AG20443 (cell line): ENCODE measurements around the gene MS4A12.
"Not testable (repeated sequence)": the region's sequence is repeated elsewhere in the genome, so short reads cannot be mapped to it uniquely, and the experiment has no call there.

Experiments
- DNase-seq: peaks from one replicate; pipeline ENCODE4 v3.0.0; 2012; ENCODE audit warnings: low spot score, mixed read lengths

Gene MS4A12, protein sequence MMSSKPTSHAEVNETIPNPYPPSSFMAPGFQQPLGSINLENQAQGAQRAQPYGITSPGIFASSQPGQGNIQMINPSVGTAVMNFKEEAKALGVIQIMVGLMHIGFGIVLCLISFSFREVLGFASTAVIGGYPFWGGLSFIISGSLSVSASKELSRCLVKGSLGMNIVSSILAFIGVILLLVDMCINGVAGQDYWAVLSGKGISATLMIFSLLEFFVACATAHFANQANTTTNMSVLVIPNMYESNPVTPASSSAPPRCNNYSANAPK

DNA sequence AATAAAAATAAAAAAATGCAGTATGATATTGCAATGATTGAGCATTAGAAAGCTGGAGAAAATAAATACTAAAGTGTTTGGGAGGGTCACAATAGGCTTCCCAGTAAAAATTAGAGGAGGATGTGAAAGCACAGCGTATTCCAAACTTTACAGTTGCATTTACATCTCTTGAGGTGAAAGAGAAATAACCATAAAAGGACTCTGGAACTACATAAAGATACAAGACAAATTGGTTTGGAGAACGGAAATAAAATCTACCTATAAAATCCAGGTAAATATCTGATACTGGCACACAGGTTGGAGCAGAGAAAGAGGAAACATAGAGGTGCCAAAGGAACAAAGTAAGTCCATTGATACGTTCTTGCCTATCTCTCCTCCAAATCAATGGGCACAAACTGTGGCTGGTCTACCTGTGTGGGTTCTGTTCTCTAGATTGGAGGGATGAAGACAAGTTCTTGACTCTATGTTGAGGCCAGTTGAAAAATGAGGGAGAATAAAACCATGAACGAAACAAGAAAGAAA is at the start of gene MS4A12:
Gene MS4A12, plus strand, starts transcription at position 291 of the 522 bp plus-strand sequence. CDS start 4,541 bp downstream, outside the sequence.
- DNase-seq = no peak

DNA sequence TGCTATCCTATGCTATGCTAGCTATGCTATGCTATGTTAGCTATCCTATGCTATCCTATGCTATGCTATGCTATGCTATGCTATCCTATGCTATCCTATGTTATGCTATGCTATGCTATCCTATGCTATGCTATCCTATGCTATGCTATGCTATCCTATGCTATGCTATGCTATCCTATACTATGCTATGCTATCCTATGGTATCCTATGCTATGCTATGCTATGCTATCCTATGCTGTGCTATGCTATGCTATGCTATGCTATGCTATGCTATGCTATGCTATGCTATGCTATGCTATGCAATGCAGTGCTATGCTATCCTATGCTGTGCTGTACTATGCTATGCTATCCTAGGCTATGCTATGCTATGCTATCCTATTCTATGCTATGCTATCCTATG is 45.5 kb upstream of the MS4A12 start:
- DNase-seq = no peak

DNA sequence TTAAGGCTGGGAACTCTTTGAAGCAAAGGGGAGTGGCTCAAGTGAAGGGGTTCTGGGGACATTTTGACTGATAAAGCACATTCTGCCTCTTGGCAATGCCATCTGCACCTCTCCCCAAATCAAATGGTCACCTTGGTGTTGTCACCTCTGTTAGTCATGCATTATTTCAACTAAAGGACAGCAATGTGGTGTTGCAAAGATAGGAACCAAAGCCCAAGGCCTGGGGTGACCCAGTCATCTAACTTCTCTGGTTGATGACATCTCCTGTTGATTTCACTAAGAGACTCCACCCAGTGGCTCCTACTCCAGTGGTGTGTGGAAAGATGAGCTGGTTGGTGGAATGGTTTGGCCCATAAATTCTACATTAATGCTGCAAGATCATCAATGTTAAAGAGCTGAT is 44.7 kb upstream of the MS4A12 start:
- DNase-seq = no peak

DNA sequence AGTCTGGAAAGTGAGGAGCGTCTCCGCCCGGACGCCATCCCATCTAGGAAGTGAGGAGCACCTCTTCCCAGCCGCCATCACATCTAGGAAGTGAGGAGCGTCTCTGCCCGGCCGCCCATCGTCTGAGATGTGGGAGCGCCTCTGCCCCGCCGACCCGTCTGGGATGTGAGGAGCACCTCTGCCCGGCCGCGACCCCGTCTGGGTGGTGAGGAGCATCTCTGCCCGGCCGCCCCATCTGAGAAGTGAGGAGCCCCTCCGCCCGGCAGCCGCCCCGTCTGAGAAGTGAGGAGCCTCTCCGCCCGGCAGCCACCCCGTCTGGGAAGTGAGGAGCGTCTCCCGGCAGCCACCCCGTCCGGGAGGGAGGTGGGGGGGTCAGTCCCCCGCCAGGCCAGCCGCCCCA is 41.4 kb upstream of the MS4A12 start:
- not testable (repeated sequence) for DNase-seq

DNA sequence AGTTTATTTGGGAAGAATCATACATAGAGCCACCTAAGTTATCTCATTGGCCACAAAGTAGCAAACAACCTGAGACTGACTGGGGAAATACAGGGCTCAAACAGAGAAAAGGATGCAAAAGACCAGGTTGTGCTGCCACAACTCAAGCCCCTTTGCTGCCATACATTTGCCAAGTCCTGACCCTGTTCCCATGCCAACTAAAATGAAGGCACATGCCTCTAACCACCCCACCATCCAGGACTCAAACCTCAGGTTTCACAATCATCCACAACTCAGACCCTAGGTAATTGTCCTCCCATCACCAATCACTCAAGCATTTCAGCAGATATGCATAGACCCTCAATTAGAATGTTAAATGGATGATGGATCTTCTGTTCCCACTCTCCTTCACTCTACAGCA is 38.4 kb upstream of the MS4A12 start:
- no peak for DNase-seq

DNA sequence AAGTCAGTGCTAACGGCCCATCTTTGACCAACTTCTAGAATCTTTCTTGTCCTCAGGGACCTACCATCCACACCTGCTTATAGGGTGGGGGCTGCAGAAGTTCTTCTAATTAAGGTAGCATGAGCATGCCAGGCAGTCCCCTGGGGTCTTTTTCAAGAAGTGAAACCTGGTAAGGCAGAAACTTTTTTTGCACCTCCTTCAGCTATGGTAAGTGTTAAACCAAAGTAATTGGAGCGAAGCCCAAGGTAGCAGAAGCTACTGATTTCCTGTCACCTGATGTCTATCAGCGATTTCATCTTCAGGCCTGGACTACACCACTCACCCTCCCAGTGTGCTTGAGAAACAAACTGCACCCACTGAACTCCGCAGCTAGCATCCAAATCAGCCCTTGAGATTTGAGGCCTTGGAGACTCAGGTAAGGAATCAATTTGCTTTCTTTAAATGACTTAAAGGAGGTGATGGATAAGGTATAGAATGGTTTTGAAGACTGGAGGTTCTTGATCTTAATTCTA is 37.0 kb upstream of the MS4A12 start, which contains the start of gene MS4A1:
Gene MS4A1, plus strand, starts transcription at position 317 of the 512 bp plus-strand sequence. CDS start 6,528 bp downstream, outside the sequence.
- DNase-seq = no peak

DNA sequence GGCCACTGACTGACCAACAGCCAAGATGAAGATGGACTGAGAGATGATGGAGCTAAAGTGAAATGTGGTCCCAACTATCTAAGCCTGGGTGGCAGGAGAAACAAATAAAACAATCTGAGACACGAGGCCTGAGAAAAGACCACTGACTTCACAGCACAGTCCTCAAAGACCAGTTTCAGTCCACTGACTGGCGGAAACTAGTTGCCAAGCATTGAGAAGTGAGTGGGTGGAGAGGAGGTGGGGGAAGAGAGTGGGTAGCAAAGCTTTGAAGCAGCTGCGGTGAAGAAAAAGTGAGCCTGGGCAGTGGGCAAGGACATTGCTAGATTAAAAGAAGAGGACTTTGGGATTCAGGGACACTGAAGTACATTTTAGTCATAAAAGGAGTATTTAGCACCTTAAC is 35.0 kb upstream of the MS4A12 start:
- DNase-seq = no peak

DNA sequence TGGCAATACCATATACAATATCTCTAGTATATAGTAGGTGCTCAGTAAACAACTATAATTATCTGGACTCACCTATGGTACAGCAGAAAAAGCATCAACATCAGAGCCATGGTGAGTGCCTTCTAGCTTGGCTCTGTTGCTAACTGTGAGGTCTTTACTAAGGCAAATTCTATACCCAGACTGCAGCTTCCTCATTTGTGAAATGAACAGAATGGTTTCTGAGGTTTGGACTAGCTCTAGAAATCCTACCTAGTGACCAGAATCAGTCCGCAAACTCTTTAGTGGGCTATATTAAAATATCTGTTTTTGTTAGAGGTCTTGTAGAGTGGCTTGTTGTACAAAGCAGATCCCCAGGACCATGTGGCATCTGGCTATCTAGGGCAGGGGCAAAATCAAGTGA is 33.2 kb upstream of the MS4A12 start:
- no peak for DNase-seq

DNA sequence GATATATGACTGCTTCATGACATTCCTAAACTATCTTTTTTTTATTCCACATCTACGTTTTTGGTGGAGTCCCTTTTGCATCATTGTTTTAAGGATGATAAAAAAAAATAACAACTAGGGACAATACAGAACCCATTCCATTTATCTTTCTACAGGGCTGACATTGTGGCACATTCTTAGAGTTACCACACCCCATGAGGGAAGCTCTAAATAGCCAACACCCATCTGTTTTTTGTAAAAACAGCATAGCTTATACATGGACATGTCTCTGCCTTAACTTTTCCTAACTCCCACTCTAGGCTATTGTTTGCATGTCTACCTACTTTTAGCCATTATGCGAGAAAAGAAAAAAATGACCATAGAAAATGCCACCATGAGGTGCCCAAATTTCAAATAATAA is 23.7 kb upstream of the MS4A12 start:
- DNase-seq = no peak

DNA sequence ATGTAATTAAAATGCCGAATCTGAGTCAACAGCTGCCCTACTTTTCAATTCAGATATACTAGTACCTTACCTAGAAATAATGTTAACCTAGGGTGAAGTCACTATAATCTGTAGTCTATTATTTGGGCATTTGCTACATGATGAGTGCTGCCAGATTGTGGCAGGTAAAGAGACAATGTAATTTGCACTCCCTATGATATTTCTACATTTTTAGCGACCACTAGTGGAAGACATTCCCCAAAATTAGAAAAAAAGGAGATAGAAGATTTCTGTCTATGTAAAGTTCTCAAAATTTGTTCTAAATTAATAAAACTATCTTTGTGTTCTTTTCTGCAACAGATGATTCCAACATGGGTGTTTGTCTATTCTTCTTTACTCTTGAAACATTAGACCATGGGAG is 22.9 kb upstream of the MS4A12 start:
- DNase-seq = no peak

DNA sequence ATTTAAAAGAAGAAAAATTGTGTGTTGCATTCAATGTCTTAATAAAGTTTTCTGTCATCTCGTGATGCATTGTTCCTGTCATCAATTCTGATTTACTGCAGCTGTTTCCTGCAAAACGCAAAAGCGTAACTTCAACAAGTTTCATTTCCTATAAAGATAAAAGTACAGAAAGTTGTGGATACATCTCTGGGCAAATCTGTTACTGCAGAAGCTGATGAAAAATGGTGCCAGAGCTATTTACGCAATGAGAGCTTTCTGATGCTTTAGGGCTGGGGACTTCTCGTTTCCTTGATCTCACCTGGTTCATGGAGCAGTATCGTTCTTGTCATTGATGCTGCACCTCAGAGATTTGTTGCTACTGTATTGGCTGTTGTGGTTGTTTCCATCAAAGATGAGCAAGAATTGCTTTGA is 15.5 kb upstream of the MS4A12 start:
- no peak for DNase-seq

DNA sequence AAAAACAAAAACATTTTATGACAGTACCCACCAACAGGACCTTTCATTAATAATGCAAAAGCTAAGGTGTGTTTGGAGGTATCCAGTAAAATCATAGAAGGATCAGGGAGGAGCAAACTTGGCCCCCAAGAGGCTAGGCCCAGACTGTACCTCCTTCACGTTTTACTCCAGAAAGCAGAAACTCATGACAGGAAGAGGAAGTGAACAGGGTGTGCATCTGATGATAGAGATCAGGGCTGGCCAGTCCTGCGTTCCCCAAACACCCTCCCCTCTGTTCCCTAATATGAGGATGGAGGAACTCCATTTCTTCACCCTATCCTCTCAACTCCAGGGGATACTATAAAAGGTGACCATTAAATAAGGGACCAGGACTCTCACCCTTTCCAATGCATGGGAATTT is 10.2 kb upstream of the MS4A12 start:
- no peak for DNase-seq

DNA sequence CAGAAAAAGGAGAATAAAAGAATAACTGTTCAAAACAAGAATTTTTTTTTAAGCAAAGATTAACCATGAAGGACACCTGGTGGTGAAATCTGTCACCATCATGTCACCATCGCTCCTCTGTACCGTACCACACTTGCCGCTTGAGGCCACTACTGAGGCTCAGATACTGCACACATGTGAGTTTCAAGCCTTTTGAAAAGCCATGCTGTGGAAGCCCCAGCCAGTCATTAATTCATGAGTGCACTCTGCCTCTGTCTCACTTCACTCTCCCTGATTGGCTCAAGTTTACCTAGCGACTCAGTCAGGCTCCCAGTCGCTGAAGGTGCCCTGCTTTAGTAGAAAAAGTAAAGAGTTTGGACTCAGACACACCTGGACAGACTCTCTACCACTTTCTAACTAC is 6.6 kb upstream of the MS4A12 start:
- DNase-seq = no peak

DNA sequence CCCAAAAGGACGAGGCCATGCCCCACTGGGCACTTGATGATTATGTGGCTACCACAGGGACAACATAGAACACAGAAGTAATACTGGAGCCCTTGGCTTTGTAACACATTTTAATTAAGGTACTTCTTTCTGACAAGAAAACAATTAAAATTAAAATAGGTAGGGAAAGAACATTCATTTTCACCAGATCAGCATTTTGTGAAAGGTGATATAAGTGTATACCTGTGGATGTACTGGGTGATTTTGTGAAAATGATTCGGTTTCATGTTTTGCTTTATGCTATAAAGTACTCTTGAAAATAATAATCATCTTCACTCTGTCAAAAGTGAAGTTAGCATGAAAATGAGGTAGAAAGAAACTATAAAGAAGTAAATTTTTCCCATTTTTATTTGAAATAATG is 876 bp downstream of the MS4A12 start:
- no peak for DNase-seq

DNA sequence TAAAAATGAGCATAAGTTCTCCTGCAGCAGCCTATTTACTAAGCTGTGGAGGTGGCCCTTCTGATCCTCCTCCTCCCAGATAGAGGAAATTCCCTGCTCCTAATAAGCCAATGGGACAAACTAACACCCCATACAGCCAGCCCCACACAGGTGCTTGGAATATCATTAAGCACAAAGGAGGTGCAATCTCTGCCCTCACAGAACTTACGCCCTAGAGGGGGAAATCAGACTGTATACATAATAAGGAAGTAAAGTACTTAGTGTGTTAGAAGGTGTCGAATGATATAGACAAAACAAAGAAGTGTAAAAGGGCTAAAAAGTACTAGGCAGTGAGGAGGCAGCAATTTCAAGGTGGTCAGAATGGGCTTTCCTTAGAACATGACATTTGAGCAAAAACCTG is 5.8 kb downstream of the MS4A12 start:
- no peak for DNase-seq

DNA sequence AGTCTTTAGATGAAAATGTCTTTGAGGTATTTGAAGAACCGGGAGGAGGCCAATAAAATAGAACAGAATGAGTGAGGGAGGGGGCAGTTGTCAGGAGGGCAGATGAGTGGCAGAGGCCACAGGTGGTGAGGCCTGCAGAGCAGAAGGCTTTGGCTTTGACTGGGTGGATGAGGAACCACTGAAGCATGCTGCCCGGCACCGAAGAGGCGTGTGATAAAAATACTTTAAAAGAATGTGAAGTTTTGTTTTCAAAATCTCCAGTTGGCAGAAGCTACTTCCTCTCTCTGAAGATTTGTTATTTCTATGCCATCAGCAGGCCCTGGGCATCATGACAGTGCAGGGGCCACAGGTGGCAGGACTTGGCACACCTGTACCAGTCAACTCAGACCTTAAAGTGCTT is 6.3 kb downstream of the MS4A12 start:
- no peak for DNase-seq

DNA sequence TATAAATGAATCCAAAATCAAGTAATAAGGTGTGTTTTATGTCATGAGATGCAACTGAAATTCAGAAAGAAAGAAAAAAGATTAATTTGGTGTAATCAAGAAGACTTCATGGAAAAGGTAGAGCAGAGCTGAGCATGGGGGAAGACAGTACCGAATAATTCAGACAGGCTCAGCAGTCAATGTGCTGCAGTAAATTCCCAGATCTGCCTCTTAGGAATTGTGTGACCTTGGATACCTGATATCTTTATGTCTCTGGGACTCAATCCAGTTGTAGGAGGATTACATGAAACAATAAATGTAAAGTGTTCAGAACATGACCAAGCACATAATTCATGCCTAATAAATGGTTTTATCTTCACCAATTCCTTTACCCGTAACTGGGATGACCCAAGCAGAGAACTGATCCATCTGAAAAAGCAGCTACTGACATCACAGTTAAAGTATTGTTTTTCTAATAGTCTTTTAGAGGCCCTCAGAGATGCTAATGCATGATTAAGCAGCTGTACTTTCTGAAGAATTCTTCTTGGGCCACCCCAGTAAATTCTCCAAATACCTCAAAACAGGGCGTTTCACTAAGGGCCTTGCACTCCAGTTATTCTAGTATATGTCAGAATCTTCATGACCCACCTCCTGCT is 7.8 kb downstream of the MS4A12 start:
- DNase-seq = no peak

DNA sequence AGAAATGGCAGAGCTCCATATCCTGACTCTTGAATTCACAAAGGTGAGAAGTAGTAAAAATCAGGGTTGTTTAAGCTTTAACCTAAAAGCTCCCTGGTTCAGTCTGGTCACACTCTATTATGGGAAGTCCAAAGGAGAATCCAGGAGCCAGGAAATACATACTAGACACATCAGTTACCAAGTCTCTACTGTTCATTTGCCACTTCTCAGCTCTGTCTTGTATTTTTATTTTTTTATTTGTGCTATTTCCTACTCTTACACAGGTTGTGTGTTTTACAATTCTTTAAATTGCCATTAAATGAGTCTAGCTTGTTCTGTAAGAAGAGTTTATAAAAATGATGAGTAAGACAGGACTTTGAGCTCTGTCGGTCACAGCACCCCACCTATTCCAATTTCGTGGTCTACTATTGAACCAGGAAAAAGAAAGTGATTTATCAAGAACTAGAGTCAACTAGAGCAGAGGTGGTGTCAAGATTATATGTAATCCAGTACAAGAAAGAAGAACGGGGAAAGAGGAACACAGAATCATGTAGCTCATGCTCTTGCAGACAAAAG is 9.7 kb downstream of the MS4A12 start:
- DNase-seq = no peak

DNA sequence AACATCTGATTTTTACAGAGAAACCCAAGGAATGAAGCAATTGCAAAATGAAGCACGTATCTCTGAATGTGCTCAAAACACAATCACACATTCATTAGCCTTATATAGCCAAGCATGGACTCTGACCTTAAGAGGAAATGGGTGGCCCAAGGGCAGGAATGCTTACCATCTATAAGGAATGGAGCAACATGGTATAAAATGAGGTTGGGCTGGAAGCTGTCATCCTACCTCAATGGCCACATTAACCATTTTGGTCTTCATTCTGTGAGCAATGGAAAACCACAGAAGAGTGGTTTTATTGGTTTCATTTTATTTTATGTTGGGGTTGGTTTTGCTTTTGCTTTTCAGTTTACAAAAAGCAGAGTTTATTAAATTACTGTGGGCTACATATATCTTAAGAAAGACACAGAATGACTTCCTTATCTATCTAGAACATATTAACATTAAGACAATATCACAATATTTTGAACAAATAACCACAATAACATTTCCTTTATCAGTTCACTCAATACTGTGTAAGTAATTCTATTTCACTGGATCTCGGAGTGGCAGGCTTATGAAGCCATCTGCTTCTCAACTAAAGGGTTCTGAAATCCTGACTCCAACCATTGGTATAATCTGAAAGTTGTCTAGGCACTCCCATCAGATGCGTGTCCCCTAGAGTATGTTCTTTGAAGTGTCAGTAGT is 11.8 kb downstream of the MS4A12 start:
- DNase-seq = no peak

DNA sequence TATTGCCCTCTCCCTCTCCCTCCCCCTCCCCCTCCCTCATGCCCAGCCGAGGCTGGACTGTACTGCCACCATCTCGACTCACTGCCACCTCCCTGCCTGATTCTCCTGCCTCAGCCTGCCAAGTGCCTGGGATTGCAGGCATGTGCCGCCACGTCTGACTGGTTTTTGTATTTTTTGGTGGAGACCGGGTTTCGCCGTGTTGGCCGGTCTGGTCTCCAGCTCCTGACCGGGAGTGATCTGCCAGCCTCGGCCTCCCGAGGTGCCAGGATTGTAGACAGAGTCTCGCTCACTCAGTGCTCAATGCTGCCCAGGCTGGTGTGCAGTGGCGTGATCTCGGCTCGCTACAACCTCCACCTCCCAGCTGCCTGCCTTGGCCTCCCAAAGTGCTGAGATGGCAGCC is 17.0 kb downstream of the MS4A12 start:
- DNase-seq = not testable (repeated sequence)

DNA sequence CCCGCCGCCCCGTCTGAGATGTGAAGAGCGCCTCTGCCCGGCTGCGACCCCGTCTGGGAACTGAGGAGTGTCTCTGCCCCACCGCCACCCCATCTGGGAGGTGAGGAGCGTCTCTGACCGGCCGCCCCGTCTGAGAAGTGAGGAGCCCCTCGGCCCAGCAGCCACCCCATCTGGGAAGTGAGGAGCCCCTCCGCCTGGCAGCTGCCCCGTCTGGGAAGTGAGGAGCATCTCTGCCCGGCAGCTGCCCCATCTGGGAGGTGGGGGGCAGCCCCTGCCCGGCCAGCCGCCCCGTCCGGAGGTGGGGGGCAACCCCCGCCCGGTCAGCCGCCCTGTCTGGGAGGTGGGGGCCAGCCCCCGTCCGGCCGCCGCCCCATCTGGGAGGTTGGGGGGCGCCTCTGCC is 17.6 kb downstream of the MS4A12 start:
- not testable (repeated sequence) for DNase-seq

DNA sequence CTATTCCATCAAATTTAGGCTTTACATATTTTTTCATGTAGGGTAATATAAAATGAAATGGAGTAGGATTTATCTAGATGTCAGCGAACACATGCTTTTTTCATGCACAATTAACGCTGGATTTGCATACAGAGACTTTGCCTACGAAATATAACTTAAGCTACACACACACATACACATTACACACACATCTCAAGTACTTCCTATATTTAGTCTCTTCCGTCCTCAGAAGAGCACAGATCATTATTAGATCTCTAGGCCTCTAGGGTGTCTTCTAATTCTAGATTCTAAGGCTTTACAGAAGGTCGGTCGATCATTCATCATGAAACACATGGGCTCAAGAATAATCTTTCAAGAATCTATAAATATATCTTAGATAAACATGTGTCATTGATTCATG is 18.8 kb downstream of the MS4A12 start:
- no peak for DNase-seq
